K562 (cell line): ENCODE measurements around the gene YPEL2. TPM values are rescaled to one million over a fixed set of nuclear protein-coding genes. Genes with fewer than 3 reads are reported as not detected.

Experiments
- ARID4B ChIP-seq: sonication (generic); formaldehyde crosslinking; IDR thresholded peaks from 2 replicates; pipeline ENCODE4 v1.8.0; 2022; ENCODE audit warnings: mild to moderate bottlenecking, missing genetic modification reagents
- CBX5 ChIP-seq: IDR thresholded peaks from 2 replicates; pipeline ENCODE4 v1.6.1; 2014; ENCODE audit warnings: low read depth, borderline replicate concordance
- ELK1 ChIP-seq: sonication (generic); formaldehyde crosslinking; IDR thresholded peaks from 2 replicates; pipeline ENCODE4 v1.8.1; 2022; ENCODE audit warnings: missing genetic modification reagents
- GTF2E2 ChIP-seq: fragments of 200-800 bp; sonication (Bioruptor generic); IDR thresholded peaks from 2 replicates; pipeline ENCODE4 v1.6.1; 2016; ENCODE audit warnings: missing genetic modification characterization, missing compliant biosample characterization
- ILF3 ChIP-seq: fragments of 450-650 bp; IDR thresholded peaks from 2 replicates; pipeline ENCODE4 v1.6.1; 2018; ENCODE audit warnings: antibody characterized with exemption, mild to moderate bottlenecking, moderate library complexity, borderline replicate concordance
- XRCC5 ChIP-seq: fragments of 200-400 bp; formaldehyde crosslinking; IDR thresholded peaks from 2 replicates; pipeline ENCODE4 v1.6.1; 2017; ENCODE audit warnings: low read depth, mild to moderate bottlenecking, low read length
- polyA plus RNA-seq, 8 experiments: library from polyadenylated mRNA; depleted of rRNA in 4 of 8; stranded (reverse) in 5 of 8; unstranded in 3 of 8; fragments of >200 nt; fragmentation: Nextera tagmentation in 2 of 8; fragmentation: Illumina TruSeq in 1 of 8; extraction: Ambion mirVana in 2 of 8; extraction: Trizol in 1 of 8; gene quantifications; 2 replicates each; pipeline versions ENCODE4 v1.2.1 to v1.2.3, GENCODE V29; 2011 to 2014; ENCODE audit warnings: inconsistent platforms in 1 of 8, missing spikeins in 1 of 8
- total RNA-seq, 7 experiments: library from RNA; depleted of rRNA in 6 of 7; stranded (reverse); fragments of >200 nt in 6 of 7; fragmentation: Illumina TruSeq in 2 of 7; extraction: Trizol in 2 of 7; gene quantifications; 2 replicates each; pipeline versions ENCODE4 v1.2.1 to v1.2.3, GENCODE V29; 2011 to 2021; ENCODE audit warnings: low replicate concordance in 1 of 7

YPEL2 gene
- total and polyA plus RNA-seq, 9 of the 15 experiments (the other 6 are each of a cell fraction or from before 2014, with no cell fraction given), result 0.11 to 2.4 (median 0.47) TPM

GRCh38 chr17:59388069-59388556 lies 56.7 kb downstream of the YPEL2 start (continued):
- TF ChIP-seq ARID4B (CRISPR knock-in tag), result no peak
- no peak for TF ChIP-seq ELK1 (CRISPR knock-in tag)
- TF ChIP-seq ILF3, result no peak
- no peak for TF ChIP-seq XRCC5
- no peak for TF ChIP-seq GTF2E2 (tag)
- TF ChIP-seq CBX5, result no peak
